Activated naive CD4-positive, alpha-beta T cell treated with Interleukin-2 at 50 U/mL for 16 hours (primary cell): ENCODE measurements around the gene CAMTA1.
"Not testable (repeated sequence)": the region's sequence is repeated elsewhere in the genome, so short reads cannot be mapped to it uniquely, and the experiment has no call there.

ENCODE experiments used
- DNase-seq: peaks from one replicate; pipeline ENCODE4 v3.0.0-alpha.2; 2020

CAMTA1 gene

GRCh38 chr1:7298749-7299151 lies 513.5 kb downstream of the CAMTA1 start:
- DNase-seq = no peak

DNA sequence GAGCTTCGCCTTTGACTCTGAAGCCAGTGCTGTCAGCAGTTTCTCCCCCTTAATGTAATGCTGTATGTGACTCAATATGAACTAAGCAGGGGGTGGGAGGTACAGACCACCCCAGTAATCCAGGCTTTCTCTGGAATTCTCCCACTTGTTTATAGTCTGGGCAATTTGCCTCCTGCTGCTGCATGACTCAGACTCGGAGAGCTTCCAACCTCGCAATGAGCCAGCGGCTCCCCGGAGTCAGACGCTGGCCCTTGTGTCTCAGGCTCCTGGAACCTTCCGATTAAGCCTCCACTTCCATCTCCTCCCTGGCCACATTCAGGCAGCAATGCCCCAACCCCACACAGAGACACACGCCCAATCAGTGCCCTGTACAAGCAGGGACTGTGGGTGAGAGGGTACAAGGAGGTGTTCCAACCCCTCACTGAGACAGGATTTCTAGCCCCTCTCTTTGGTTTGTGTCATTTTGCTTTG lies 514.1 kb downstream of the CAMTA1 start:
- DNase-seq = no peak

DNA sequence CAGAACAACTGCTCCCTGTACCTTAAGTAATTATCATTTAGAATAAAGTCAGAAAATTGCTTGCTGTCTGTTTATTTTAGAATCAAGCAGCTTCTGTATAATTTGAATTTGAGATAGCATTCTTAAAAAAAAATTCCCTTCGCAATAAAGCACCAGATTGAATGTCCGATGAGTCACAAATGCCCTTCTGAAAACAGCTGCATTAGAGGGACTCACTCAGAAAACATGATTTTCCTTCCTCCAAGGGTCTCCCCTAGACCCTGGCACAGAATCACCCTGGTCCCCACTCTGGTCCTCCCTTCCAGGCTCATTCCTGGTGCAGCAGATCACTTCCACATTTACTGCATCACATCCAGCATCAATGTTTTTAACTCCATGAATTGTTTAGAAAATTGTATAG lies 514.7 kb downstream of the CAMTA1 start:
- no peak for DNase-seq

GRCh38 chr1:7300893-7301663 lies 515.8 kb downstream of the CAMTA1 start:
- DNase-seq = no peak

GRCh38 chr1:7301664-7301981 lies 516.4 kb downstream of the CAMTA1 start:
- no peak for DNase-seq

GRCh38 chr1:7302126-7302525 lies 516.9 kb downstream of the CAMTA1 start:
- no peak for DNase-seq

- no peak for DNase-seq
Observed at GRCh38 chr1:7302873-7303272, 517.6 kb downstream of the CAMTA1 start.

DNA sequence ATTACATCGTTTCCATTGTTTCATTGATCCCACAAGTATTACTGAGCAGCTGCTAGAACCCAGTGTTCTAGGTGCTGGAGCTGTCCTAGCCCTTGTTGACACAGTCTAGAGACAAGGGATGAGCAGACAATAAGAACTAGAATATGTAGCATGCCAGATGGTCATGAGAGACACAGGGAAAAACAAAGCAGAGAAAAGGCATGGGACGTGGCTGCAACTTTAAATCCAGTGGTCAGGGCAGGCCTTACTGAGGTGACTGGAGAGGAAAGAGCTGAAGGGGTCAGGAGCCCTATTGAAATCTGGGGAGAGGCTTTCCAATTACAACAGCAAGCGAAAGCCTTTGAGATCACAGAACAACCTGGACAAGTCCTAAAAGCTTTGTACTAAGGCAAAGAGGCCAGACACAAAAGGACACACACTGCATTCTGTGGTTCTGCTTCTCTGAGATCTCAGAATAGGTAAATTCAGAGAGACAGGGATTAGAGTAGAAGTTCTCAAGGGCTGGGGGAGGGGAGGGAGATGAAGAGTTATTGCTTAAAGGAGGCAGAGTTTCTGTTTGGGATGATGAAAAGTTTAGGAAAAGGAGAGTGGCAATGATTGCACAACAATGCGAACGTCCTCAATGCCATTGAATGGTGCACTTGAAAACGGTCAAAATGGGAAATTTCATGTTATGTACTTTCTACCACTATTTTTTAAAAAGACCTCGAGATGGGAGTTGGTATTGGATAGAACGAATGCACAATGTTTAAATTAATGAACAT lies 518.5 kb downstream of the CAMTA1 start:
- DNase-seq = no peak

- no peak for DNase-seq
Observed at GRCh38 chr1:7313081-7313546, 527.9 kb downstream of the CAMTA1 start.

GRCh38 chr1:7313826-7314225 lies 528.6 kb downstream of the CAMTA1 start:
- no peak for DNase-seq

DNA sequence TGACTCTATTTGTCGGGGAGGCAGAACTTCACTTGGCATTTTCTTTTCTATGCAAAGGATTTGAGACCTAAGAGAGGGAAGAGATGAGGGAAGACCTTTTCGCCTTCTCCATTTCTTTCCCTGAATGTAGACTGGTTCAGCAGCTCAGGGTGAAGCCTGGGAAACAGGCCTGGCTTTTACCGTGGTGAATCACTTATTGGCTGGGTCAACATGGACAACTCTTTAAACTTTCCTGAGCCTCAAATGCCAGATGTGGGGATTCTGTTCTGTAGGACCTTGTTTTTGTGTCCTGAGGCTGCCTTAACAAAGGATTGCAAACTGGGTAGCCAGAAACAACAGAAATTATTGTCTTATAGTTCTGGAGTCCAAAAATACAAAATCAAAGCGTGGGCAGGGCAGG lies 530.1 kb downstream of the CAMTA1 start:
- DNase-seq = no peak

DNA sequence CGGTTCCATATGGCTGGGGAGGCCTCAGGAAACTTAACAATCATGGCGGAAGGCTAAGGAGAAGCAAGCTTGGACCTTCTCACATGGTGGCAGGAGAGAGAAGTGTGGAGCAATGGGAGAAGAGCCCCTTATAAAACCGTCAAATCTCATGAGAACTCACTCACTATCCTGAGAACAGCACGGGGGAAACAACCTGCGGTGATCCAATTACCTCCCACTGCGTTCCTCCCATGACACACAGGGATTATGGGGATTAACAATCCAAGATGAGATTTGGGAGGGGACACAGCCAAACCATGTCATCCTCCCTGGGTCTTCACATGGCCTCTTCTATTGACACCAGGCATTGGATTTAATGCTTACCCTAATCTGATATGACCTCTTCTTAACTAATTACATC lies 530.7 kb downstream of the CAMTA1 start:
- no peak for DNase-seq

DNA sequence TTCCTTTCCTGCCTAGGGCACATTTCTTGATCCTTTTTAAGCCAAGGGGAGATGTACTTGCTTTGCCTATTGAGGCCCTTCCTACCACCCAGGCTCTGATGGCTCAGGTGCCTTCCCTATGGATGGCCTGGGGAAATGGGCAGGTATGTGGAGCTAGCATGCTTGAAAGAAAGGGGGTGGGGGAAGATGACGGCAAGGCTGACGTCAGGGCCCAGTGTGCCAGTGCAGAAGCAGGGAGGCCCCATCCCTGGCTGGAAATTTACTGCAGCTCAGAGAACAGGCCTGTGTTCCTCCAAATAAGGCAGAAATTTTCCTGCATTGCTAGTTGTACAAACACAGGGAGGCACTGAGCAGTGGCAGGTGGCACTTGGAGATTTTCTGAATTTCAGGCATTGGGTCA lies 532.6 kb downstream of the CAMTA1 start:
- DNase-seq = no peak

DNA sequence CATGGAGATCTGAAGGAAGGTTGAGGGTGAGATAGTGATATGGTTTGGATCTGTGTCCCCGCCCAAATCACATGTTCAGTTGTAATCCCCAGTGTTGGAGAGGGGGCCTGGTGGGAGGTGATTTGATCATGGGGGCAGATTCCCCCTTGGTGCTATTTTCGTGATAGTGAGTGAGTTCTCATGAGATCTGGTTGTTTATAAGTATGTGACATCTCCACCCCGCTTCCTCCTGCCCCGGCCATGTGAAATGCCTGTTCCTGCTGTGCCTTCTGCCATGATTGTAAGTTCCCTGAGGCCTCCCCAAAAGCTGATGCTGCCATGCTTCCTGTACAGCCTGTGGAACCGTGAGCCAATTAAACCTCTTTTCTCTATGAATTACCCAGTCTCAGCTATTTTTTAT lies 533.9 kb downstream of the CAMTA1 start:
- DNase-seq = no peak

GRCh38 chr1:7320661-7321060 lies 535.4 kb downstream of the CAMTA1 start:
- no peak for DNase-seq

DNA sequence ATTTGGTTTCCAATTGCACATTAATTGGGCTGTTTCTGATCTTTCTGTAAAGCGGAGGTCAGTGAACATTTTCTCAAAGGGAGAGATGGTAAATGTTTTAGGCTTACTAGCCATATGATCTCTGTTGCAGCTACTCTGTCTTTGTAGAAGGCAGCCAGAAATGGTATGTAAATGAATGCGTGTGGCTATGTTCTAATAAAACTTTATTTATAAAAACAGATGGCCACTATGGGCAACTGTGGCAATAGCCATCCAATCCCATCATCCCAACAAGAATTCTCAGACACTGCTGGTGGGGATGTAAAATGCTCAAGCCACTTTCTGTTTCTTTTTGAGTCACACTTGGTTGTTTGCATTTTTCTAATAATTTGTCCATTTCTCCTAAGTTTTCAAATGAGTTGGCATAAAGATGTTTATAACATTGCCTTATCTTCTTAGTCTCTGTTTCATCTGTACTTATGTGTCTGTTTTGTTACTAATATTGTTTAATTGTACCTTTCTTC lies 537.1 kb downstream of the CAMTA1 start:
- no peak for DNase-seq

- no peak for DNase-seq
Observed at GRCh38 chr1:7322912-7323311, 537.7 kb downstream of the CAMTA1 start.

DNA sequence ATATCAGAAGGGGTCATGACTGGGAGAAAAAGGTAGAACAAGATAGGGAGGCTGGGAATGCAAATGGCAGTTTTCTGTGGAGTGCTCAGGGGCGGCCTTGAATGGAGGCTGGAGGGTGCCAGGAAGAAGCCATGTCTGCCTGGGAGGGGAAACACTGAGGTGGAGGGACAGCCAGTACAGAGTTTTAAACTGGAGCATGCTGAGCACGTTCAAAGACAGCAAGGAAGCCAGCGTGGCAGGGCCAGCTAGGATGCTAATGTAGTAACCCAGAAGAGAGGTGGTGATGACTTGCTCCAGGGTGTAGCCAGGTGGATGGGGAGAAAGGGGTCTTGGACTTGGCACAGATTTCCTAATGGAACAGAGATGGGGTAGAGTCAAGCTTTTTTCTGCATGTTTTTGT lies 540.0 kb downstream of the CAMTA1 start:
- no peak for DNase-seq

DNA sequence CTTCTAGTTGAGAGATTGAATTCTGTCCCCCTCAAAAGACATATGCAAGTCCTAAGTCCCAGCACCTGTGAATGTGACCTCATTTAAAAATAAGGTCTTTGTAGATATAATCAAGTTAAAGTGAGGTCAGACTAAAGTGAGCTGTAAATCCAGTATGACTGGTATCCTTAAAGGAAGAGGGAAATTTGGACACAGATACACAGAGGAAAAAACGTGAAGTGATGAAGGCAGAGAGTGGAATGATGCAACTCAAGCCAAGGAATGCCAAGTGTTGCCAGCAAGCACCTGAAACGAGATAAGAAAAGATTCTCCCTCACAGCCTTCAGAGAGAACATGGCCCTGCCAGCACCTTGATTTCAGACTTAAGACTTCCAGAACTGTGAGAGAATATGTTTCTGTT lies 541.1 kb downstream of the CAMTA1 start:
- DNase-seq = no peak

GRCh38 chr1:7327849-7328248 lies 542.6 kb downstream of the CAMTA1 start:
- no peak for DNase-seq

GRCh38 chr1:7329868-7330615 lies 544.8 kb downstream of the CAMTA1 start:
- no peak for DNase-seq

- DNase-seq = not testable (repeated sequence)
Observed at GRCh38 chr1:7330726-7331125, 545.5 kb downstream of the CAMTA1 start.

GRCh38 chr1:7331926-7332535 lies 546.8 kb downstream of the CAMTA1 start:
- DNase-seq = no peak
